ENCODE data around the gene TRIM54.
A peak's percentile ranks its signal among the peaks of the same experiment; 100 is the strongest.

The TRIM54 gene, protein sequence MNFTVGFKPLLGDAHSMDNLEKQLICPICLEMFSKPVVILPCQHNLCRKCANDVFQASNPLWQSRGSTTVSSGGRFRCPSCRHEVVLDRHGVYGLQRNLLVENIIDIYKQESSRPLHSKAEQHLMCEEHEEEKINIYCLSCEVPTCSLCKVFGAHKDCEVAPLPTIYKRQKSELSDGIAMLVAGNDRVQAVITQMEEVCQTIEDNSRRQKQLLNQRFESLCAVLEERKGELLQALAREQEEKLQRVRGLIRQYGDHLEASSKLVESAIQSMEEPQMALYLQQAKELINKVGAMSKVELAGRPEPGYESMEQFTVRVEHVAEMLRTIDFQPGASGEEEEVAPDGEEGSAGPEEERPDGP

DNA sequence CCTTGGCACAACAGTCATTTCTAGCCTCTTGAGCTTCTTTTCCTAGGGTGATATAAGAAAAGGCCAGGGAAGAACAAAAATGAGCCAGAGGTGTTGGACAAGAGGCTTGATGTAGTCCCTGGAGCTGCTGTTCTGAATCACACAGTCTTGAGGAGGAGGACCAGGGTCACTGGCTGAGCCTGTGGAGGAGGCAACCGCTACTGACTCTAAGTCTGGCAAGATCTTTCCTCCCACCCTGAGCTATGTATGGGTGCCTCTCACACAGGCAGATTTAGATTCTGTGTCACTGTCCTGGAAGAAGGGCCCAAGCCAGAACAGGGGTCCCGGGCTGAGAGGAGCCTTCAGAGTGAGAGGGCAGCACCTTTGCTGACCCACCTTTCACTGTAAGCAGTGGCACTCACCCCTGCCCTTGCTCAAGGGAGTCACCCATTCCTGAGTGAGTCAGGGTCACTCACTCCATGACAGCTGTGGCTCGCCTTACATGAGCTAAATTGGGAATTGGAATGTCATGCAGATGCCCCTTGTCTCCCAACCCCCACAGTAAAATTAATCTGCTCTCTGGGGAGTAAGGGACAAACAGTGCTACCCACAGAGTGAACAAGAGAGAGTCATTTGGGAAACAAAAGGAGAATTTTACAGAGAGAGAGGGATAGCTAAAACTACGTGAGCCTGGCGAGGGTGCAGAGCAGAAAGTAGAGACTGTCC is at the start of gene TRIM54:
TRIM54 (plus strand) TSS at position 575 of the 705 bp plus-strand sequence. CDS start 303 bp downstream, outside the sequence.
- DNase-seq (ENCODE audit: low read depth in 2 of 2): no peak

DNA sequence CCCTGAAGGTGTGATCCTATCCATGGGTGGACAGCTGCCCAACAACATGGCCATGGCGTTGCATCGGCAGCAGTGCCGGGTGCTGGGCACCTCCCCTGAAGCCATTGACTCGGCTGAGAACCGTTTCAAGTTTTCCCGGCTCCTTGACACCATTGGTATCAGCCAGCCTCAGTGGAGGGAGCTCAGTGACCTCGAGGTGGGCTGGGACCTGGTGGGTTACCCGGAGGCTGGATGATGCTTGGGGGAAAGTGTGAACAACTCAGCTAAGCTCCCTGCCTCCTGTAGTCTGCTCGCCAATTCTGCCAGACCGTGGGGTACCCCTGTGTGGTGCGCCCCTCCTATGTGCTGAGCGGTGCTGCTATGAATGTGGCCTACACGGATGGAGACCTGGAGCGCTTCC is 48.9 kb upstream of the TRIM54 start:
- no peak for DNase-seq (ENCODE audit: low read depth in 2 of 2)

DNA sequence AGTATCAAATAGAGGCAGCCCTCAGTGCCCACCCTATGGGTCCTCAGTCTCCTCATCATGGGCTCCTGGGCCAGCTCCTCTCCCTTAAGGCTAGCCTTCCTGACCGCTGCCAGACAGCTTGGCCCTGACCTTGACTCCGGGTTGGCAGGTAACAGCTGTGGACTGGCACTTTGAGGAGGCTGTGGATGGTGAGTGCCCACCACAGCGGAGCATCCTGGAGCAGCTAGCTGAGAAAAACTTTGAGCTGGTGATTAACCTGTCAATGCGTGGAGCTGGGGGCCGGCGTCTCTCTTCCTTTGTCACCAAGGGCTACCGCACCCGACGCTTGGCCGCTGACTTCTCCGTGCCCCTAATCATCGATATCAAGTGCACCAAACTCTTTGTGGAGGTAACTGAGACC is 46.1 kb upstream of the TRIM54 start:
- DNase-seq (ENCODE audit: low read depth in 2 of 2): no peak

DNA sequence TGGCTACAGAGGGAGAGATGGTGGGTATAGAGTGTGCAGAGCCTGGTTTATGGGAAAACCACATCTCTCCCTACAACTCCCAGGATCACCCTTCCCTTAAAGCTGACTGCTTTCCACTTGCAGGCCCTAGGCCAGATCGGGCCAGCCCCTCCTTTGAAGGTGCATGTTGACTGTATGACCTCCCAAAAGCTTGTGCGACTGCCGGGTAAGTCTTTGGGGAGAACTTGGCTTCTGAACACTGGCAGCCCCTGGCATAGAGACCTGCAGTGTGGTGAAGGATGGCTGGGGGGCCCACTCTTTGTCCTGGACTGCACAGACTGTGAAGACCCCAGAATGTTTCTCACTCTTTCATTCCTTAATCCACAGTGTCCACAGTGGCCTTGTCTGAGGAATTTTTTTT is 45.6 kb upstream of the TRIM54 start:
- no peak for DNase-seq (ENCODE audit: low read depth in 2 of 2)

DNA sequence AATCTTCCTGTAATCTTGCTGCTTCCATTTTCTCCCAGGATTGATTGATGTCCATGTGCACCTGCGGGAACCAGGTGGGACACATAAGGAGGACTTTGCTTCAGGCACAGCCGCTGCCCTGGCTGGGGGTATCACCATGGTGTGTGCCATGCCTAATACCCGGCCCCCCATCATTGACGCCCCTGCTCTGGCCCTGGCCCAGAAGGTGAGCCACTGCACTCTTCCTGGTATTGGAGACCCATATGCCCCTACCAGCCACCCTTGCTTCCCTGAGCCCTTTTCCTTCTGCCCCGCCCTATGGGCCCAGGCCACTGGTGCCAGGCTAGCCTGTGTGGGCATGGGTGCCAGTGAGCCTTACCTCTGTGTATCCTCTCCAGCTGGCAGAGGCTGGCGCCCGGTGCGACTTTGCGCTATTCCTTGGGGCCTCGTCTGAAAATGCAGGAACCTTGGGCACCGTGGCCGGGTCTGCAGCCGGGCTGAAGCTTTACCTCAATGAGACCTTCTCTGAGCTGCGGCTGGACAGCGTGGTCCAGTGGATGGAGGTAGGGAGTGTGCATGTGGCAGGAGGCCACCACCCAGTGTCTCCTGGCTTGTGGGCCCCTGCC is 44.8 kb upstream of the TRIM54 start:
- no peak for DNase-seq (ENCODE audit: low read depth in 2 of 2)

DNA sequence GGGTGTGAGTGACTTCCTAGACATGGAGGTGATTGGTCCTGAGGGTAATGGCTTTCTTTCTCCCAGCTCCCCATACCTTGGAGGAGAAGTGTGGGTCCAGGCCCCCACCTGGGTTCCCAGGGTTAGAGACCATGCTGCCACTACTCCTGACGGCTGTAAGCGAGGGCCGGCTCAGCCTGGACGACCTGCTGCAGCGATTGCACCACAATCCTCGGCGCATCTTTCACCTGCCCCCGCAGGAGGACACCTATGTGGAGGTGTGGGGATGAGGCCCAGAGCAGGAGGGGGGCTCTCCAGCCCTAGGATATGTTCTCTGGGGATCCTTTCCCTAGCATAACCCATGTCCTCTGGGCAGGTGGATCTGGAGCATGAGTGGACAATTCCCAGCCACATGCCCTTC is 43.3 kb upstream of the TRIM54 start:
- no peak for DNase-seq (ENCODE audit: low read depth in 2 of 2)

DNA sequence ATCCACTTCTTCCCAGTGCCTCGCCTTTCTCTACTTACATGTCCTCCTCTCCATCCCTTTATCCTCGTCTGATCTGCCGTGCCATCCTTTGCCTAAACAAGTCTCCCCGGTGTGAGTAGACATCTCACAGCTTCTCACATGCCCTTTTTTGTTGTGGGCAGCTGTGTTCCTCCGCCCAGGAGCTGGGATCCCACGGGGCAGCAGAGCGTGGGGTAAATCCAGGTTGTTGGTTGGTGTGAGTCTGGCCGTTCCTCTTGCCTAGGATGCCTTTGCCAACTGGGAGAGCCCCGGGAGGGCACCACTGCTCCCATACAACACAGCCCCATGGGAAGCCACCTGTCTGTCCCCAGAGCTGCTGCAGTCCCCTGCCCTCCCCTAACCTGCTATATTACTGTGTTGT is 41.8 kb upstream of the TRIM54 start:
- no peak for DNase-seq (ENCODE audit: low read depth in 2 of 2)

DNA sequence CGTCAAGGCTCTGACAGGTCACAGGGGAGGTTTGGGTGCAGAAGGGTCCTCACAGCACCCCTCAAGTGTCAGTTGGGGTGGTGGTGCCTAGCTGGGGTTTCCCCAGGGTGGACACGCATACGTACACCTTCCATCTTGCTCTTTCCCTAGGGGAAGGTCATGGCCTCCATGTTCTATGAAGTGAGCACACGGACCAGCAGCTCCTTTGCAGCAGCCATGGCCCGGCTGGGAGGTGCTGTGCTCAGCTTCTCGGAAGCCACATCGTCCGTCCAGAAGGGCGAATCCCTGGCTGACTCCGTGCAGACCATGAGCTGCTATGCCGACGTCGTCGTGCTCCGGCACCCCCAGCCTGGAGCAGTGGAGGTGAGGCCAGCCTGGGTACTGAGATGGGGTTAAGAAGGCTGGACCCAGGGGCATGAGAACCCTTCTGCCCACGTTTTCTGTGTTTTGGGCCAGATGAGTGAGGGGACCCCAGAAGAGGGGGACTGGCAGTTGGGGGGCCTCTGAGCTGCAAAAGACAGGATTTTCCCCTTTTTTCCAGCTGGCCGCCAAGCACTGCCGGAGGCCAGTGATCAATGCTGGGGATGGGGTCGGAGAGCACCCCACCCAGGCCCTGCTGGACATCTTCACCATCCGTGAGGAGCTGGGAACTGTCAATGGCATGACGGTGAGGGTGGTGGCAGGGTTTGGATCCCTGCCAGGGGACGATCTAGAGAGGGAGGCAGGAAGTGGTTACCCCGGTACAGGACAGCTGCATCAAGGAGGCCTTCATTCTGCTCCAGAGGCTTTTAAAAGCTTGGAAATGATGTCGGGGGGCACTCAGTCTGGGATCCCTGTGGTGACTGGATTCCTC is 40.2 kb upstream of the TRIM54 start:
- no peak for DNase-seq (ENCODE audit: low read depth in 2 of 2)

DNA sequence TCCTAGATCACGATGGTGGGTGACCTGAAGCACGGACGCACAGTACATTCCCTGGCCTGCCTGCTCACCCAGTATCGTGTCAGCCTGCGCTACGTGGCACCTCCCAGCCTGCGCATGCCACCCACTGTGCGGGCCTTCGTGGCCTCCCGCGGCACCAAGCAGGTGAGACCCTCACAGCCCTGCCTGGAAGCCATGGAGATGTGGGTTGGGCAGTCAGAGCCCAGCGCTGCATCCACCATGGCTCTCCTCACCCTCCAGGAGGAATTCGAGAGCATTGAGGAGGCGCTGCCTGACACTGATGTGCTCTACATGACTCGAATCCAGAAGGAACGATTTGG is 39.6 kb upstream of the TRIM54 start:
- no peak for DNase-seq (ENCODE audit: low read depth in 2 of 2)

DNA sequence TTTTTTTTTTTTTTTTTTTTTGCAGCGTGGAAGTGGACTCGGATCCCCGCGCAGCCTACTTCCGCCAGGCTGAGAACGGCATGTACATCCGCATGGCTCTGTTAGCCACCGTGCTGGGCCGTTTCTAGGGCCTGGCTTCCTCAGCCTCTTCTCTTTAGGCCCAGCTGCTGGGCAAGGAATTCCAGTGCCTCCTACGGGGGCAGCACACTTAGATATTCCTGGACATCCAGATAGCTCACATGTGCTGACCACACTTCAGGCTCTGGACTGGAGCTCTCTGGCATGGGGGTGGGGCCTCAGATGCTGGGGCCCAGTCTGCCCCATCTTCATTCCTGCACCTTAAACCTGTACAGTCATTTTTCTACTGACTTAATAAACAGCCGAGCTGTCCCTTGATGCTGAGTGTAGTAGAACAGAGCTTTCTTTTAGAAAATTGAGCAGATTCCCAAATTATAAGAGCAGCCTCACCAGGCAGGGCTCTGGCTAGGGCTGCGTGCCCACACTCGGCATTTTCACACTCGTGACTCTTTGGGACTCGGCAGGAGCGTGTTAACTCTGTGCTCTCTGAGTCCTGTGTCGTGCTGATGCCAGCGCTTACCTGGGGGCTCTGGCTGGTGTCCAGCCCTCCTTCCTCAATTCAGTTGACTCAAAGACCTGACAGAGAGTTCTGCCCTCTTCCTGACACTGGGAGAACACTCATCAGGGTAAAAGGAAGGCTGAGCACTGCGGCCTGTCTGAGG is 38.7 kb upstream of the TRIM54 start:
- DNase-seq (ENCODE audit: low read depth in 2 of 2): no peak

DNA sequence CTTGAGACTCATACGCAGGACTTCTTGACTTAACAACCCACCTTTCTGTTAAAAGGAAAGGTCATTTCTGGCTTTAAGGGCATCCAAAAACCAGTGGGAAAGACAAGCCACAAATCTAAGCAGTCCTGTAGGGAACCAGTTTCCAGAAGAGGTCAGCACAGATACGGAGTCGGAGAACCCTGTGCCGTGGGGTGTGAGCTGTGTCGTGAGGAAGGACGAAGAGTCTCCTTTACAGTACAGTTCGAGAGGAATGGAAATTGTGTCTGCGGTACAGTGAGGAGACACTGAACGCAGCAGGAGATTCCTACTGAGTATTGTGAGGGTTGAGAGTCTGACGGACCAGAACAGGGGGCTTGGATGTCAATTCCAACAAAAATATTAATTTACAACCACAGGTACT is 37.1 kb upstream of the TRIM54 start:
- DNase-seq (ENCODE audit: low read depth in 2 of 2): no peak

DNA sequence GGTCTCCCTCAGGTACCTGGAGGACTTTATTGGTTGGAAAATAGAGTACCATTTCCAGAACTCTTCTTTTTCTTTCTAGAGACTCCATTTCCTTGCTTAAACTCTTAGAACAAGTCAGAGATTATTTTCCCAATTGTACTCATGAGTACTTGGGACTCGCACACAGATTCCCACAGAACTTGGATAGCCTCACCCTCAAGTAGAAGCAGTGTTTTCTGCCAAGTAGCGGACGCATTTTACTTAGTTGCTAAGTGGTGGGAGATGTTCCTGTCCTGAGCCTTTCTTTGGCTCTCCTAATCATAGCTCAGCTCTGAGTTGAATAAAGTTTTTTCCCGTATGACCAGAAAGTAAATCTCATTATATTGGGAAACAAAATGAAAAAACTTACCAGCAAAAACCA is 36.6 kb upstream of the TRIM54 start:
- no peak for DNase-seq (ENCODE audit: low read depth in 2 of 2)

DNA sequence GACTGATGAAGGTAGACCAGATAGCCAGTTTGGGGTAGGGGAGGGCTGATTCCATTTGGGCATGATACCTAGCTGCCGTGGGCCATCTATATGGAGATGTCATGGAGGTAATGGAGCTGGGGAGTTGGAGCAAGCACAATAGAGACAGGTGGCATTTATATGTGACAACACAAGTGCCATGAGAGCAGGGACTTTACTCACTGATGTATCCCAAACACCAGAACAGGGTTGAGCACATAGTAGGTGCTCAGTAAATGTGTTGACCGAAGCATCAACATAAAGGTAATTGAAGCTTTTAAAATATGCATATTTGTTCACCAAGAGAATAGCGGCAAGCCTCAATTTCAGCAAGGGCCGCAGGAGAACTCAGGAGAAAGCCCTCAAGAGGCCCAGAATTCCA is 34.3 kb upstream of the TRIM54 start:
- no peak for DNase-seq (ENCODE audit: low read depth in 2 of 2)

DNA sequence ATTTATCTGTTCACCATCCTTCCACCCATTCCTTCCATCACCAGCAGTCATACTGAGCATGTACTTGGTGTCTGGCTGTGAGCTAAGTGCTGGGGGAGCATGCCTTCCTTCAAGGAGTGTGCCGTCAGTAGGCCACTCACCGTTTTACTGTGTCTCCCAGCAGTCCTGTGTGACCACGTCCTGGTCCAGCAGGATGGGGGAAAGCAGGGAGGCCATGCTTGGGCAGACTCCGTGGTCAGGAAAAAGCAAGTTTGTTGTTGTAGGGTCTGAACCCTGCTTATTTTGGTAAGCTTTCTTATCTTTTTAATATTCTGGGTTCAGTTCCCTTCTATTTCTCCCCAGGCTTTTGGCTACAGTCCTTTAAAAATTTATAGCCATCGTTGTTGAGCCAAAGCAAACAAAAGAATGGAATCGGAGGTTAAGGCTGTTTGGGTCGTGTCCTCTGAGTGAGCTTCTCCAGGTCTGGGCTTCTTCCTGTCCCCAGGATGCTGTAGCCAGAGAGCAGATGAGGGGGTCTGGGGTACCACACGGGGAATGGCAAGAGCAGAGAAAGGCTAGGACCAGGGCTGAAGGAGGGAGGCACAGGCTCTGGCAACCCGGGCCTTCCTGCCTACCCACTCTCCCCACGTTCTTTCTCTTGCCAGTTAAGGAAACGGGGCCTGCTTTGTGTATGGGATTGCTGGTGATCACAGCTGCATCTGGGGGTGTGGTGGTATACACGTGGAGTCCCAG is 32.9 kb upstream of the TRIM54 start:
- DNase-seq (ENCODE audit: low read depth in 2 of 2): no peak

DNA sequence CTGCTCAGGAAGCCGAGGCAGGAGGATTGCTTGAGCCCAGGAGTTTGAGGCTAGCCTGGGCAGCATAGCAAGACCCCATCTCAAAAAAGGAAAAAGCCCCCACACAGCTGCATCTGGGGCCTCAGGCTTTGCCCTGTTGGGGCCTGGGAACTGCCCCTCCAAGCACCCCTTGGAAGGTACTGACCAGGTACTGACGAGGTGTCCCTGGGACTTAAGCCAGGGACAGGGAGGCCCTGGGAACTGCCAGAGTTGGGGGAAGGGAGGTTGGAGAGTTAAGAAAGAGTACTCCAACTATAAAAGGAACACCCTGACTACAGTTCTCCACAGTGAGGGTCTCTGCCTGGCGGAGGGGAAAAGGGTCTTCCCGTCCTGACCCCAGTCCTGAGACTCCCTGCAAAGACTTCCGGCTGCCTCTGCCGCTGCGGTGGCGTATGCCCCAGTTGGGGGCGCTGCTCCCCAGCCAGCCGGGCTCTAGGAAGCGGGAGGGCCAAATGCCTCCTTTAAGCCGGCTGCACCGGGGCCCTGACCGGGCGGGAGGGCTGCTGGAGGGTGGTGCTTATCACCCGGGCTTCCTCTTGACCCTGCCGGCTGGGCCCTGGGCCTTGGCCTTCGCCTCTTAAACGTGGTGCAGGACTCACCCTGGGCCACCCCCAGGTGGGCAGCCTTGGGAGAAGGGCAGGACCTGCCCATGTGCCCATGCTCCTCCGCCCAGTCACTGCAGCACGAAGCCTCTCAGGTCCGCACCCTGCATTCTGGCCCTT is 32.2 kb upstream of the TRIM54 start:
- peak; percentile 41 to 52 for DNase-seq (ENCODE audit: low read depth in 2 of 2)

DNA sequence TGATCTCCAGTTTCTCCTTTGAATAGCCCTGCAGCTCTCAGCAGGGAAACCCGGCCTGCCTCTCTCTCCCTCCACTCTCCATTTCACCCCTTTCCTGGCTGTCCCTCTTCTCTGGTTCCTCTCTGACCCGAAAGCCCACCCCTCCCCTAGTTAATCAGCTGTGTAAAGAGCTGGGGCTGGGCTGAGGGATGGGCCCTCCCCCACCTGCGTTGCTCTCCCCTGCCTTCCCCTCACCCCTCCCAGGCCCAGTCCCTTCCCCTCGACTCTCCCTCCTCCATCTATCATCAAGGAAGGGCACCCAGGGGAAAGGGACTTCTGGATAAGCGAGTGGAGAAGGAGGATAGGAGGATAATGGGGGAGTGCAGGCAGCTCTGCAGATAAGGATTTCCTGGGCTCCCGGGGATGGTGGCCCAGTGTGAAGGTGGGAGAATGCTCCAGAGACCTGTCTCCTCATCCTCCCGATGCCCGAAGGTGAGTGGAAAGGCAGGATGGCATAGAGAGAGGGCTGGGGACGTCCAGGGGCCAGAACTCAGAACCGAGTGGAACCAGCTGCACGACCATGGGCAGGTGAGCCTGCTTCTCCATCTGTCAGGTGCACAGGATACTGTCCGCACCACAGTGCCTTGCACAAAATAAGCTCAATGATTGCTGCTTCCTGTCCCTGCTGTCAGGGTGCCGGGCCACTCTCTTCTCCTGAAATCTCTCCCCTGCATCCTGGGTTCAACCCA is 31.4 kb upstream of the TRIM54 start:
- no peak for DNase-seq (ENCODE audit: low read depth in 2 of 2)

DNA sequence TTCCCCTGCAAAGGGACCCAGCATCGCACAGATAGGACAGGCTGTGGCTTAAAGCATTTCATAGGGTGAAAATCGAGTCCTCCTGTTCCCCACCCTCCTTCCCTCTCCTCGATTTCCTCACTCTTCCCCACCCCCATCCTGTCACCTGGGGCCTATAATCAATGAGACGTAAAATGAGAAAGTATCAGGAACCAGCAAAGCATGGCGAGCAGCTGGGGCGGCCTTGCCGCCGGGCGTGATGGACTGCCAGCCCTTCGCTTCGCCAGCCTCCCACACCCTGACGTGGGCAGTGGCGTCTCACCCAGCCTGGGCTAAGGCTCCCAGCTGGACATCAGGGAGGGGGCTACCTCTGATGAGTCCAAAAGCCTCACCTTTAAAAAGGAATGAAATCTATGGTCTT is 30.5 kb upstream of the TRIM54 start:
- DNase-seq (ENCODE audit: low read depth in 2 of 2): no peak

DNA sequence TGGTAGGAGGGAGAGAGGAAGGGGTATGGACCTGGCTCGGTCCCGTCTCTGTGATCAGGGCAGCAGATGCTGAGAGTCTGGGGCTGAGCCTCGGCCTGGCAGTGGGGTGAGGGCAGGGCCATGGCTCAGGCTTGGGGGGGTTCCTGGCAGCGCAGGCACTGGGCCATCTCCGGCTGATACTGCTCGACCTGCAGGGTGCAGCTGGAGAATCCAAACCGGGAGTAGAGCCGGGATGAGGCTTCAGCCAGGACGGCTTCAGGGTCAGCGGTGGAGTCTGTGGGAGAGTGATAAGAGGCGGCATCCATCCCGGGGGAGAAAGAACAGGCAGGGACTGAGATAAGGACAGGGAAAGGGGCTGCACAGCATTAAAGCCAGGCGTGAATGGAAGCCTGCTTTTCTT is 27.0 kb upstream of the TRIM54 start:
- DNase-seq (ENCODE audit: low read depth in 2 of 2): no peak

DNA sequence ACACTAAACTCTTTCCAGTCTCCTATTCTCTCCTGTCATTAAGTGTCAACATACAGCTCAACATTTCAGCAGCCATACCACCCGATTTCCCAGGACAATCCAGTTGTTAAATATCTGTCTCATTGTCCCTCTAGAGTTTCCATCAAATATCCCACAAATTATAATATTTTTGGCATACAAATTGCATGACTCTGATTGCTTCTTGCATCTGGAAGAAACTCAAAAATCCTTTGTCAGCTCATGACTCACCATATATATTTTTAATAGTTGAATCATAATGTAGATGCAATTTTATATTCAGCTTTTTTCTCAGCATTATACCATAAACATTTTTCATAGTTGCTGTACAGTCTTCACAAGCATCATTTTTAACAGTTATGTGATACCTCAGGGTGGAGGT is 26.6 kb upstream of the TRIM54 start:
- no peak for DNase-seq (ENCODE audit: low read depth in 2 of 2)
